Midbrain (tissue), 1 donor: ENCODE results near the gene TTC27.
"Not testable (repeated sequence)": the region's sequence is repeated elsewhere in the genome, so short reads cannot be mapped to it uniquely, and the experiment has no call there.

Source experiments
- DNase-seq: peaks from one replicate; lab custom pipeline; 2025; lab: John Stamatoyannopoulos, UW

Gene TTC27

GRCh38 chr2:32807662-32808061 lies 179.8 kb downstream of the TTC27 start:
- no peak for DNase-seq

GRCh38 chr2:32810909-32811495 lies 183.2 kb downstream of the TTC27 start:
- DNase-seq, result no peak

GRCh38 chr2:32811696-32812095 lies 183.8 kb downstream of the TTC27 start:
- DNase-seq, result no peak

DNA sequence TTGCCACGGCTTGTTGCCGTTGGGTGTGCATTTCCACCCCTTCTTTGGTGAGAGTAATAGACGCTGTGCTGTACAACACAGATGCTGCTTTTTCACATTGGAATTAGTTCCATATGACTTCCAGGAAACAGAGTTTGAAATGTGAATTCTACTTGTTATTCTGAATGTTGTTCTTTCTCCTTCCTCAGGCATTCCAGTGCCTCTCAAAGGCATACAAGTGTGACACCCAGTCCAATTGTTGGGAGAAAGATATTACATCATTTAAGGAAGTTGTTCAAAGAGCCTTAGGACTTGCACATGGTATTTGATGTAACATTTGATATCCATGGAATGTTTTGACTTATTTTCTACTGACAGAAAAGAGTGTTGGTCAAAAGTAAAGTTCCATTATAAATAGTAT lies 184.5 kb downstream of the TTC27 start:
- no peak for DNase-seq

DNA sequence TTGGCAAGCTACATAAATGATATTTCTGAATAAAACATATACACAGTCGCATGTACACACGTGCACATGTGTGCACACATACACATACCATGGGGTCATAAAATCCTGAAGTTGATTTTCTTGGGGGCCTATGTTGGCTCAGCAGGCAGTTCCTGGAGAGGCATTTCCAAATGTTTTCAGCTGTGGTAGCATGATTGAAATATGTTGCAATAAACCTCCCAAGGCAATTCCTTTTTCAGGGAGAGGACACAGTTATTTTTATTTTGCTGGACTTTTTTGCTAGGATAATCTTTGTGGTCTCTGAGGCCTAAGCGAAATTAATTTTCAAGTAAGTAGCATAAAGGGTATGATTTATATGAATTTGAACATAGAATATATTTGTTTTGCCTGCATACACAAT lies 192.2 kb downstream of the TTC27 start:
- DNase-seq, result no peak

- no peak for DNase-seq
These were observed 192.9 kb downstream of the TTC27 start for GRCh38 chr2:32820701-32821100.

DNA sequence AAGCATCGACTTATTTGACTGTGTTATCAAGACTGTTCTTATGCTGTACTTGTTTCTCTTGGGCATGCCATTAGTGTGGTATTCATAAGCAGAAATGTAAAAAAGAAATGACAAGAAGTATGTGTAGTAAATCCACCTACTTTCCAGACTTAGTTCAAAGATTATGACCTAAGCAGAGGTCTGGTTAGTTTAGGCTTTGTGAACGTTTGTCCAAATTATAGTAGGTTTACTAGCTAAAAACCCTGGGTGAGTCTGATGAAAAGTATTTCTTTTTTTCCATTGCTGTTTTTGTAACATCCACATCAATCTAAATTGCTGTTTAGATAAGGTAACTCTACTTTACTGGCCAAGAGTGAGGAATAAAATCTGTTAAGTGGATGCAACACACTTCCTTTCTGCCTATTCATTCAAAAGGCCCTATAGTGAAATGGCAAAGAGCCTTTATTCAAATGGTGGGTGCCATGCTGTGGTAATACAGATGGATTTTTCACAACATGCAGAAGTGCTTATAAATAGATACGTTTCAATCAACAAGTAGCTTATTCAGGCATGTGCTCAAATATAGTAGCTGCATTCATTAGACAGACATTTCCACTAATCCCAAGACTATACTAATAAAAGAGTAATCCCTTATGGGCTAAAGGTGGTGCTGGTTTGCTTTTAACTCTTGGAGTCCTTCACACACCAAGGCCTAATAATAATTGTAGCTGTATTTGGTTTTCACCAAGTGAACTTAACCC lies 196.4 kb downstream of the TTC27 start:
- no peak for DNase-seq

- DNase-seq, result peak; percentile 47
These were observed 197.5 kb downstream of the TTC27 start for GRCh38 chr2:32825291-32825712.

GRCh38 chr2:32830196-32830595 lies 202.3 kb downstream of the TTC27 start:
- DNase-seq, result no peak

DNA sequence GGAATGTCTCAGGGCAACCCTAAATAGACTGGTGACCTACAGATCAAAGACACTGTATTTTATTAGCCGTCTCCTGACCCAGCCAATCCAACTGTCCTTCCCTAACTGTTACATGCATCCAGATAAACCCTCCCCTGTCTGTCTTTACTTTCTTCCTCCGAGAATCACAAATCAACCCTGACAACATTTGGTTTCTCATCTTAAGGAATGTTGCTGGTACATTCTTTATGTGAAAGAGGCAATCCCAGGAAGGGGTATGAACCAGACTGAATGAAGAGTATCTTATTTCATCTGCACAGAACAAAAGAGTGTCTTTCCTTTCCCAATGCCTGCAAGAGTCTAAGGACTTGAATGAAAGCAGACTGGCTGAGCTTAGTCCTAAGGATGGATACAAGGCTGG lies 205.0 kb downstream of the TTC27 start:
- DNase-seq, result no peak

DNA sequence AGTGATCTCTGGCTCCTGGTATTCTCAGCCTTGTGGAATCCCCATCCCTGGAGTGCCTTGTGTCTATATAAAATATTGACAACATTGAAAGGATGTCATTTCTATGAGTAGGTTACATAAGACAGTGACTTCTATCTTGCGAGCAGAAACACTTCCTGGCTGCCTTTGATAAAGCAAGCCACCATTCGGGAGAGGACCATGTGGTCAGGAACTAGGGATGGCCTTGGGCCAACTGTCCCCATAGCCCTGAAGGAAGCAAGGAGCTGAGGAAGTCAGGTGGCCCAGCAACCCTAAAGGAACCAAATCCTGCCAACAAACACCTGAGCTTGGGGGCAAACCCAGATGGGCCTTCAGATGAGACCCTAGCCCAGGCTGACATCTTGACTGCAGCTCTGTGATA lies 205.9 kb downstream of the TTC27 start:
- DNase-seq, result no peak

DNA sequence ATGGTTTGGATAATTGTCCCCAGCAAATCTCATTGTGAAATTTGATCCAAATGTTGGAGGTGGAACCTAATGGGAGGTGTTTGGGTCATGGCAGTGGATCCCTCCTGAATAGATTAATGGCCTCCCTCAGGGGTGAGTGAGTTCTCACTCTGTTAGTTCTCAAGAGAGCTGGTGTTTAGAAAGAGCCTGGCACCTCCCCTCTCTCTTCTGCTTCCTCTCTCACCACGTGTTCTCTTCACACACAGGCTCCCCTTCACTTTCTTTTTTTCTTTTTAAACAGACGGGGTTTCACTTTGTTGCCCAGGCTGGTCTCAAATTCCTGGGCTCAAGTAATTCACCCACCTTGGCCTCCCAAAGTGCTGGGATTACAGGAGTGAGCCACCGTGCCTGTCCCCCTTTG lies 207.3 kb downstream of the TTC27 start:
- no peak for DNase-seq

GRCh38 chr2:32836933-32837332 lies 209.1 kb downstream of the TTC27 start:
- DNase-seq, result no peak

DNA sequence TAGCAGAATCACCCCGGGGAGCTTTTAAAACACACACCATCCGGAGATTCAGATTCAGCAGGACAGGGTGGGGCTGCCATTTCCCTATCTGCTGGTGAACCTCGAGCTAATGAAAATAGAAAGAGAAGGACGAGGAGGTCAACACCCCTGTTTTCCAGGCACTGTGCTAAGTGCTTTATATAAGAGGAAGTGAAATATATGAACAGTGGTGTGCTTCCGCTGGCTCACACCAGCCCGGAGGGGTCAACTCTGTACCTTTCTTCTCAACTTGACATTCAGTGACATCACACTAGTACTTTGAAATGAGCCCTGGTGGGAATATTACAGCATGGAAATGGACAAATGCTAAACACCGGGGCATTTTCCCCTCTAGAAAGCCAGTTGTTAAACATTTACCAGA lies 210.6 kb downstream of the TTC27 start:
- no peak for DNase-seq

- no peak for DNase-seq
These were observed 211.1 kb downstream of the TTC27 start for GRCh38 chr2:32838949-32839348.

DNA sequence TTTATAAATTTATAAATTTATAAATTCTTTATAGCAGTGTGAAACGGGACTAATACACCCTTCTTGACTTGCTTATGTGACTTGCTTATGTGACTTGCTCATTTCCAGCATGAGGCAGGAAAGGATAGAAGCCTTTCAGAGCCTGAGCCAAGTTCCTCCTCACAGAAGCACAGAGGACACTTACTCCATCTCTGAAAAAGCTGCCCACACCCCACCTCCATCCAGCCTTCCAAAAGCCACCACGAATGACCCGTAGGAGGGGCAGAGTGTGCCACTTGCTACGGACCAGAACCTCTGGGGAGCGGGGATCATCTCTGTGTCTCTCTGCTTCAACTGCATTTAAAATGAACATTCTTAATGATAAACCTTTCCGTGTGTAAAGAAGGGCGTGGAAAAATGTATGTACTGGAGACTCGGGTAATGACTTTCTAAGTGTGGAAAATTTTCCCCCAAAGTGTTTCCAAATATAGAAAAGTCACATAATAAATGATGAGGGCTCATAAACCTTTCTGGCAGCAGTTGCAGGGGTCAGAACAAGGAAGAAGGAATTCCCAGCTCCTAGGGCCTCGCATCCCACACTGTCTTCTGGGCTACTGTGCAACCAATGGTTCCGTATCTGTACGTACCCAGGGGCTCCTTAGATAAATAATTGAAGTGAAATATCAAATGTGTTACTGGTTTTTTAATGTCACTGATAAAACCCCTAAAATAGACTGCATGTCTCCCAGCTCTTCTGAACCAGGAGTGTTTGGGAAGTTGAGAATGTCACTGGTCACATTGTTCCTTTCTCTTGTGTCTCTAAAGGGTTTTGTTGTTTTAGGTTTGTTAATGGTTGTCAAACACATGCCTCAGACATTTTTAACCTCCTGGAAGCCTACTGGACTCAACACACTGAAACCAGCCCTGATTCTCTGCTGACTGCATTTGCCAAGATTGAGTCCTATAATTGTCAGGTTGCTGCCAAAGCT lies 214.4 kb downstream of the TTC27 start:
- DNase-seq, result no peak

DNA sequence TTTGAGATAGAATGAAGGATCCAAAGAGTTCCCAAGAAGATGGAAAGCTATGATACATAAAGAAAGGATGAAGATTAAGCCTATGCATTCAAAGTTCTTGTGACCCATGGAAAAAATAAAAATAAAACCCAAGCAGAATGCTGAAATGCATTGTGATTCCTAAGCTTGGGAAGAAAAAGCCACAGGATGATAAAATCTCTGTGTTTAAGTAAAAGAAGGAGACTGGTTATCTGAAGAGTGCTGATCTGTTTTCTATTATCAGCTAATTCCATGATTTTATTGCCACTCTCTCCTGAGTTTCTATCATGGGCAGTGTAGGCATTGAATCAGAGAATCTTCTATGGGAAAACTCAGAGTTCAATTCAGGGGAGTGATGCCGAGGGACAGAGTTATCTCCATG lies 215.8 kb downstream of the TTC27 start:
- DNase-seq, result no peak

- DNase-seq, result no peak
These were observed 216.4 kb downstream of the TTC27 start for GRCh38 chr2:32844253-32844652.

DNA sequence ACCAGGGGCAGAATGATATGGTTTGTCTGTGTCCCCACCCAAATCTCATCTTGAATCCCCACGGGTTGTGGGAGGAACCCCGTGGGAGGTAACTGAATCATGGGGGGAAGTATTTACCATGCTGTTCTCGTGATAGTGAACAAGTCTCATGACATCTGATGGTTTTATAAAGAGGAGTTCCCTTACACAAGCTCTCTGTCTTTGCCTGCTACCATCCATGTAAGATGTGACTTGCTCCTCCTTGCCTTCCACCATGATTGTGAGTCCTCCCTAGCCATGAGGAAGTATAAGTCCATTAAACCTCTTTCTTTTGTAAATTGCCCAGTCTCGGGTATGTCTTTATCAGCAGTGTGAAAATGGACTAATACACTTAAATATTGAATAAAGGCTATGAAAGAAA lies 218.4 kb downstream of the TTC27 start:
- not testable (repeated sequence) for DNase-seq

DNA sequence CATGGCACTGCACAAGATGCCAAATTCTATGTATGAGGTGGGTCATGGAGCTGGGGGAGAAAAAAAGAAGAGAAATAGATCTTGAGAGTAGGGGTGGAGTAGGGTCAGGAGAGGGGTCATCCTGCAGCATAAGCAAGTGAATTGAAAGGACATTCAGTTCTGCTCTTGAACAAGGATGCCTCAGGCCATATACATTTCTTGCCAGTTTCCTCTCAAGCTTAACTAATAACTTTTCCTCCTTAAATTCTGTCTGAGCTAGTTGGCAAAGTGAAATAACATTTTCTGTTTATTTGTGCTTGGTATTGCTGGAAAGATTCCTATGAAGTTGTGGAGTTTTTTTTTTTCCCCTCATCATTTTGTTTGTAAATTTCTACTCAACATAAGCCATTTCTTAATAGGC lies 219.9 kb downstream of the TTC27 start:
- no peak for DNase-seq

DNA sequence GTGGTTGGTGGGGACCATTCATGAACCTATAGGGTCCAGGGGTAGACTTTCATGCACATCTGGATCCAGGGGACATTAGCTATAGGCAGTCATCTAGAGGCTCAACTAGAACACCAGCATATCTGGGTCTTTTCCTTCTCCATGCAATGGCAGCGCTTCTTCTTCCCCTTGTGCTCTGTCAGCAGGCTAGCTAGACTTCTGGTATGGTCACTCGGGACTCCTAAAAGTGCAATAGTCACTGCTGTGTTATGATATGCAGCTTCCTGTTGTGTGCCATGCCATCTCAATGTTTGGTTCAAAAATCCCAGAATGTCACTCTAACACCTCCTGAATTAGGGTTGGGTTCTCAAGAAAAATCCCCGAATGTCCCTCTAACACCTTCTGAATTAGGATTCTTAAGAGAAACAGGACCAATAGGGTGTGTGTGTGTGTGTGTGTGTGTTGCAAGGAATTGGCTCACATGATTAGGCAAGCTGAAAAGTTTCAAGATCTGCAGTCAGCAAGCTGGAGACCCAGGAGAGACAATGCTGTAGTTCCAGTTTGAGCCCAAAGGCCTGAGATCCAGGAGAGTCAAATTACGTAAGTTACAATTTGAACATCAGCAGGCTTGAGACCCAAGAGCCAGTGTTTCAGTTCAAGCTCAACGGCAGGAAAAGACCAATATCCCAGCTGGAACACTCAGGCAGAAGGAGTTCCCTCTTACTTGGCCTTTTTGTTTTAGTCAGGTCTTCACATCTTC lies 221.8 kb downstream of the TTC27 start:
- DNase-seq, result no peak
